GM23338 (cell line): ENCODE results near the gene ENTPD3.

Experiments
- CREB1 ChIP-seq: fragments of 250-450 bp; sonication (Bioruptor Pico); IDR thresholded peaks from 2 replicates; pipeline ENCODE4 v1.5.0; 2020; ENCODE audit warnings: low read depth, mild to moderate bottlenecking, moderate library complexity
- EZH2 ChIP-seq: fragments of 200-600 bp; sonication (generic); IDR thresholded peaks from one replicate; pipeline ENCODE4 v1.8.0; 2017; ENCODE audit warnings: antibody characterized with exemption, mild to moderate bottlenecking, low read depth; ENCODE audit not compliant: unreplicated experiment
- EZH2phosphoT487 ChIP-seq: fragments of 200-600 bp; sonication (generic); IDR thresholded peaks from one replicate; pipeline ENCODE4 v1.8.1; 2018; ENCODE audit warnings: antibody characterized with exemption; ENCODE audit not compliant: unreplicated experiment
- JUNB ChIP-seq: IDR thresholded peaks from one replicate; pipeline ENCODE4 v1.6.1; 2016; ENCODE audit warnings: antibody characterized with exemption; ENCODE audit not compliant: unreplicated experiment
- NANOG ChIP-seq: IDR thresholded peaks from 2 replicates; pipeline ENCODE4 v1.6.1; 2016; ENCODE audit warnings: antibody characterized with exemption, borderline replicate concordance
- POLR2AphosphoS5 ChIP-seq: IDR thresholded peaks from 2 replicates; pipeline ENCODE4 v1.6.1; 2016; ENCODE audit warnings: antibody characterized with exemption, low read depth
- STAT1 ChIP-seq: IDR thresholded peaks from one replicate; pipeline ENCODE4 v1.6.1; 2016; ENCODE audit warnings: antibody characterized with exemption; ENCODE audit not compliant: unreplicated experiment
- ZNF114 ChIP-seq: fragments of 250-450 bp; sonication (Bioruptor Pico); IDR thresholded peaks from 2 replicates; pipeline ENCODE4 v1.5.0; 2020; ENCODE audit warnings: mild to moderate bottlenecking, moderate library complexity
- TF ChIP-seq, protein P1 (sequence below), 2 experiments: fragments of 200-600 bp in 1 of 2; sonication (generic) in 1 of 2; conservative IDR thresholded peaks; 2 replicates each; pipeline versions ENCODE4 v1.5.1 to v1.6.1; 2016 to 2017; ENCODE audit warnings: antibody characterized with exemption in 2 of 2, low read depth in 2 of 2, mild to moderate bottlenecking in 2 of 2, moderate library complexity in 1 of 2
- TF ChIP-seq, protein P2 (sequence below): IDR thresholded peaks from one replicate; pipeline ENCODE4 v1.6.1; 2018; ENCODE audit warnings: antibody characterized with exemption; ENCODE audit not compliant: unreplicated experiment
- TF ChIP-seq, protein P3 (sequence below): fragments of 250-450 bp; sonication (Bioruptor Pico); IDR thresholded peaks from 2 replicates; pipeline ENCODE4 v1.5.0; 2020; ENCODE audit warnings: mild to moderate bottlenecking, moderate library complexity
- TF ChIP-seq, protein P4 (sequence below): IDR thresholded peaks from 2 replicates; pipeline ENCODE4 v1.6.1; 2016; ENCODE audit warnings: antibody characterized with exemption

DNA sequence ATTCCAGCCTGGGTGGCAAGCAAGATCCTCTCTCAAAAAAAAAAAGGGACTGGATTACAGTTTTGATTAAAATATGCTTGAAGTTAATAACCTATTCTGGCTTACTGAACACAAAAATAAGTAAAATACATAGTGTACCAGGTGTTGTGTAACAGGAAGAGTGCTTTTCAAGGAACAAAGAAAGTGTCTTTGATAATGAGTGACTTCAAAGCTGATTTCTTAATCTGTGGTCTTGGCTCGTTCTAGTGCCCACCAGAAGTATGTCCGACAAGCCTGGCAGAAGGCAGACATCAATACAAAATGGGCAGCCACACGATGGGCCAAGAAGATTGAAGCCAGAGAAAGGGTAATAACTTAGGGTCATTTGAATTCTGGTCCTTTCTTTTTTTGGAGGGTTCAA lies 74.2 kb downstream of the ENTPD3 start:
- TF ChIP-seq EZH2 (no peak), CREB1 (CRISPR knock-in tag) (no peak), POLR2AphosphoS5 (no peak), JUNB (no peak), EZH2phosphoT487 (no peak), STAT1 (no peak), ZNF114 (CRISPR knock-in tag) (no peak), NANOG (no peak)
- TF ChIP-seq, protein P1, sequence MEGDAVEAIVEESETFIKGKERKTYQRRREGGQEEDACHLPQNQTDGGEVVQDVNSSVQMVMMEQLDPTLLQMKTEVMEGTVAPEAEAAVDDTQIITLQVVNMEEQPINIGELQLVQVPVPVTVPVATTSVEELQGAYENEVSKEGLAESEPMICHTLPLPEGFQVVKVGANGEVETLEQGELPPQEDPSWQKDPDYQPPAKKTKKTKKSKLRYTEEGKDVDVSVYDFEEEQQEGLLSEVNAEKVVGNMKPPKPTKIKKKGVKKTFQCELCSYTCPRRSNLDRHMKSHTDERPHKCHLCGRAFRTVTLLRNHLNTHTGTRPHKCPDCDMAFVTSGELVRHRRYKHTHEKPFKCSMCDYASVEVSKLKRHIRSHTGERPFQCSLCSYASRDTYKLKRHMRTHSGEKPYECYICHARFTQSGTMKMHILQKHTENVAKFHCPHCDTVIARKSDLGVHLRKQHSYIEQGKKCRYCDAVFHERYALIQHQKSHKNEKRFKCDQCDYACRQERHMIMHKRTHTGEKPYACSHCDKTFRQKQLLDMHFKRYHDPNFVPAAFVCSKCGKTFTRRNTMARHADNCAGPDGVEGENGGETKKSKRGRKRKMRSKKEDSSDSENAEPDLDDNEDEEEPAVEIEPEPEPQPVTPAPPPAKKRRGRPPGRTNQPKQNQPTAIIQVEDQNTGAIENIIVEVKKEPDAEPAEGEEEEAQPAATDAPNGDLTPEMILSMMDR (conservative IDR thresholded peaks at IDR 0.05; ENCODE audit: low read depth in 2 of 2) = no peak
- TF ChIP-seq, protein P2, sequence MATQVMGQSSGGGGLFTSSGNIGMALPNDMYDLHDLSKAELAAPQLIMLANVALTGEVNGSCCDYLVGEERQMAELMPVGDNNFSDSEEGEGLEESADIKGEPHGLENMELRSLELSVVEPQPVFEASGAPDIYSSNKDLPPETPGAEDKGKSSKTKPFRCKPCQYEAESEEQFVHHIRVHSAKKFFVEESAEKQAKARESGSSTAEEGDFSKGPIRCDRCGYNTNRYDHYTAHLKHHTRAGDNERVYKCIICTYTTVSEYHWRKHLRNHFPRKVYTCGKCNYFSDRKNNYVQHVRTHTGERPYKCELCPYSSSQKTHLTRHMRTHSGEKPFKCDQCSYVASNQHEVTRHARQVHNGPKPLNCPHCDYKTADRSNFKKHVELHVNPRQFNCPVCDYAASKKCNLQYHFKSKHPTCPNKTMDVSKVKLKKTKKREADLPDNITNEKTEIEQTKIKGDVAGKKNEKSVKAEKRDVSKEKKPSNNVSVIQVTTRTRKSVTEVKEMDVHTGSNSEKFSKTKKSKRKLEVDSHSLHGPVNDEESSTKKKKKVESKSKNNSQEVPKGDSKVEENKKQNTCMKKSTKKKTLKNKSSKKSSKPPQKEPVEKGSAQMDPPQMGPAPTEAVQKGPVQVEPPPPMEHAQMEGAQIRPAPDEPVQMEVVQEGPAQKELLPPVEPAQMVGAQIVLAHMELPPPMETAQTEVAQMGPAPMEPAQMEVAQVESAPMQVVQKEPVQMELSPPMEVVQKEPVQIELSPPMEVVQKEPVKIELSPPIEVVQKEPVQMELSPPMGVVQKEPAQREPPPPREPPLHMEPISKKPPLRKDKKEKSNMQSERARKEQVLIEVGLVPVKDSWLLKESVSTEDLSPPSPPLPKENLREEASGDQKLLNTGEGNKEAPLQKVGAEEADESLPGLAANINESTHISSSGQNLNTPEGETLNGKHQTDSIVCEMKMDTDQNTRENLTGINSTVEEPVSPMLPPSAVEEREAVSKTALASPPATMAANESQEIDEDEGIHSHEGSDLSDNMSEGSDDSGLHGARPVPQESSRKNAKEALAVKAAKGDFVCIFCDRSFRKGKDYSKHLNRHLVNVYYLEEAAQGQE = no peak
- TF ChIP-seq, protein P3, sequence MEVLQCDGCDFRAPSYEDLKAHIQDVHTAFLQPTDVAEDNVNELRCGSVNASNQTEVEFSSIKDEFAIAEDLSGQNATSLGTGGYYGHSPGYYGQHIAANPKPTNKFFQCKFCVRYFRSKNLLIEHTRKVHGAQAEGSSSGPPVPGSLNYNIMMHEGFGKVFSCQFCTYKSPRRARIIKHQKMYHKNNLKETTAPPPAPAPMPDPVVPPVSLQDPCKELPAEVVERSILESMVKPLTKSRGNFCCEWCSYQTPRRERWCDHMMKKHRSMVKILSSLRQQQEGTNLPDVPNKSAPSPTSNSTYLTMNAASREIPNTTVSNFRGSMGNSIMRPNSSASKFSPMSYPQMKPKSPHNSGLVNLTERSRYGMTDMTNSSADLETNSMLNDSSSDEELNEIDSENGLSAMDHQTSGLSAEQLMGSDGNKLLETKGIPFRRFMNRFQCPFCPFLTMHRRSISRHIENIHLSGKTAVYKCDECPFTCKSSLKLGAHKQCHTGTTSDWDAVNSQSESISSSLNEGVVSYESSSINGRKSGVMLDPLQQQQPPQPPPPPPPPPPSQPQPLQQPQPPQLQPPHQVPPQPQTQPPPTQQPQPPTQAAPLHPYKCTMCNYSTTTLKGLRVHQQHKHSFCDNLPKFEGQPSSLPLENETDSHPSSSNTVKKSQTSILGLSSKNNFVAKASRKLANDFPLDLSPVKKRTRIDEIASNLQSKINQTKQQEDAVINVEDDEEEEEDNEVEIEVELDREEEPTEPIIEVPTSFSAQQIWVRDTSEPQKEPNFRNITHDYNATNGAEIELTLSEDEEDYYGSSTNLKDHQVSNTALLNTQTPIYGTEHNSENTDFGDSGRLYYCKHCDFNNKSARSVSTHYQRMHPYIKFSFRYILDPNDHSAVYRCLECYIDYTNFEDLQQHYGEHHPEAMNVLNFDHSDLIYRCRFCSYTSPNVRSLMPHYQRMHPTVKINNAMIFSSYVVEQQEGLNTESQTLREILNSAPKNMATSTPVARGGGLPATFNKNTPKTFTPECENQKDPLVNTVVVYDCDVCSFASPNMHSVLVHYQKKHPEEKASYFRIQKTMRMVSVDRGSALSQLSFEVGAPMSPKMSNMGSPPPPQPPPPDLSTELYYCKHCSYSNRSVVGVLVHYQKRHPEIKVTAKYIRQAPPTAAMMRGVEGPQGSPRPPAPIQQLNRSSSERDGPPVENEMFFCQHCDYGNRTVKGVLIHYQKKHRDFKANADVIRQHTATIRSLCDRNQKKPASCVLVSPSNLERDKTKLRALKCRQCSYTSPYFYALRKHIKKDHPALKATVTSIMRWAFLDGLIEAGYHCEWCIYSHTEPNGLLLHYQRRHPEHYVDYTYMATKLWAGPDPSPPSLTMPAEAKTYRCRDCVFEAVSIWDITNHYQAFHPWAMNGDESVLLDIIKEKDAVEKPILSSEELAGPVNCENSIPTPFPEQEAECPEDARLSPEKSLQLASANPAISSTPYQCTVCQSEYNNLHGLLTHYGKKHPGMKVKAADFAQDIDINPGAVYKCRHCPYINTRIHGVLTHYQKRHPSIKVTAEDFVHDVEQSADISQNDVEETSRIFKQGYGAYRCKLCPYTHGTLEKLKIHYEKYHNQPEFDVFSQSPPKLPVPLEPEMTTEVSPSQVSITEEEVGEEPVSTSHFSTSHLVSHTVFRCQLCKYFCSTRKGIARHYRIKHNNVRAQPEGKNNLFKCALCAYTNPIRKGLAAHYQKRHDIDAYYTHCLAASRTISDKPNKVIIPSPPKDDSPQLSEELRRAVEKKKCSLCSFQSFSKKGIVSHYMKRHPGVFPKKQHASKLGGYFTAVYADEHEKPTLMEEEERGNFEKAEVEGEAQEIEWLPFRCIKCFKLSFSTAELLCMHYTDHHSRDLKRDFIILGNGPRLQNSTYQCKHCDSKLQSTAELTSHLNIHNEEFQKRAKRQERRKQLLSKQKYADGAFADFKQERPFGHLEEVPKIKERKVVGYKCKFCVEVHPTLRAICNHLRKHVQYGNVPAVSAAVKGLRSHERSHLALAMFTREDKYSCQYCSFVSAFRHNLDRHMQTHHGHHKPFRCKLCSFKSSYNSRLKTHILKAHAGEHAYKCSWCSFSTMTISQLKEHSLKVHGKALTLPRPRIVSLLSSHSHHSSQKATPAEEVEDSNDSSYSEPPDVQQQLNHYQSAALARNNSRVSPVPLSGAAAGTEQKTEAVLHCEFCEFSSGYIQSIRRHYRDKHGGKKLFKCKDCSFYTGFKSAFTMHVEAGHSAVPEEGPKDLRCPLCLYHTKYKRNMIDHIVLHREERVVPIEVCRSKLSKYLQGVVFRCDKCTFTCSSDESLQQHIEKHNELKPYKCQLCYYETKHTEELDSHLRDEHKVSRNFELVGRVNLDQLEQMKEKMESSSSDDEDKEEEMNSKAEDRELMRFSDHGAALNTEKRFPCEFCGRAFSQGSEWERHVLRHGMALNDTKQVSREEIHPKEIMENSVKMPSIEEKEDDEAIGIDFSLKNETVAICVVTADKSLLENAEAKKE (CRISPR knock-in tag) = no peak
- TF ChIP-seq, protein P4, sequence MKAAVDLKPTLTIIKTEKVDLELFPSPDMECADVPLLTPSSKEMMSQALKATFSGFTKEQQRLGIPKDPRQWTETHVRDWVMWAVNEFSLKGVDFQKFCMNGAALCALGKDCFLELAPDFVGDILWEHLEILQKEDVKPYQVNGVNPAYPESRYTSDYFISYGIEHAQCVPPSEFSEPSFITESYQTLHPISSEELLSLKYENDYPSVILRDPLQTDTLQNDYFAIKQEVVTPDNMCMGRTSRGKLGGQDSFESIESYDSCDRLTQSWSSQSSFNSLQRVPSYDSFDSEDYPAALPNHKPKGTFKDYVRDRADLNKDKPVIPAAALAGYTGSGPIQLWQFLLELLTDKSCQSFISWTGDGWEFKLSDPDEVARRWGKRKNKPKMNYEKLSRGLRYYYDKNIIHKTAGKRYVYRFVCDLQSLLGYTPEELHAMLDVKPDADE = no peak
